ES-I3 (cell line): ENCODE data around the gene ATAD2B.

Experiments
- H3K36me3 ChIP-seq: 2 replicates; pipeline ENCODE4 v1.6.1; 2013; ENCODE audit warnings: mild to moderate bottlenecking, low read length, control low read depth, moderate library complexity; ENCODE audit not compliant: insufficient read depth
- H3K4me1 ChIP-seq: 2 replicates; pipeline ENCODE4 v1.6.1; 2013; ENCODE audit warnings: mild to moderate bottlenecking, control low read depth, low read length; ENCODE audit not compliant: insufficient read depth
- H3K9ac ChIP-seq: 2 replicates; pipeline ENCODE4 v1.6.1; 2013; ENCODE audit warnings: low read depth, mild to moderate bottlenecking, low read length, moderate library complexity
- H3K9me3 ChIP-seq: 2 replicates; pipeline ENCODE4 v1.6.1; 2013; ENCODE audit warnings: mild to moderate bottlenecking, low read length, moderate library complexity; ENCODE audit not compliant: control insufficient read depth, insufficient read depth

ATAD2B gene

GRCh38 chr2:23837871-23838270 lies 89.1 kb downstream of the ATAD2B start:
- no peak overlapping the region for H3K9ac ChIP-seq
- no peaks in the 10 kb centered on the region for H3K36me3 ChIP-seq
- H3K9me3 ChIP-seq: peaks cover 5% of the 10 kb centered on the region; the same call in 1 of the 2 replicates
- H3K4me1 ChIP-seq: no peaks in the 10 kb centered on the region

- Histone ChIP-seq H3K9ac (no peak overlapping the region), H3K36me3 (no peaks in the 10 kb centered on the region), H3K4me1 (no peaks in the 10 kb centered on the region), H3K9me3 (peaks cover 5% of the 10 kb centered on the region; the same call in 1 of the 2 replicates)
Observed at GRCh38 chr2:23836971-23837565, 89.9 kb downstream of the ATAD2B start.

- Histone ChIP-seq H3K9ac (no peak overlapping the region), H3K9me3 (peaks cover 5% of the 10 kb centered on the region; the same call in 1 of the 2 replicates), H3K4me1 (no peaks in the 10 kb centered on the region), H3K36me3 (no peaks in the 10 kb centered on the region)
Observed at GRCh38 chr2:23836505-23836904, 90.4 kb downstream of the ATAD2B start.

- H3K36me3 ChIP-seq: no peaks in the 10 kb centered on the region
Observed at GRCh38 chr2:23835988-23836387, 90.9 kb downstream of the ATAD2B start.

GRCh38 chr2:23835423-23835822 lies 91.5 kb downstream of the ATAD2B start:
- no peaks in the 10 kb centered on the region for H3K36me3 ChIP-seq
- H3K9me3 ChIP-seq: peaks cover 5% of the 10 kb centered on the region; the same call in 1 of the 2 replicates
- H3K9ac ChIP-seq: no peak overlapping the region
- H3K4me1 ChIP-seq: no peaks in the 10 kb centered on the region

More at GRCh38 chr2:23835988-23836387, 90.9 kb downstream of the ATAD2B start:
- Histone ChIP-seq H3K9ac (no peak overlapping the region), H3K9me3 (peaks cover 5% of the 10 kb centered on the region; the same call in 1 of the 2 replicates), H3K4me1 (no peaks in the 10 kb centered on the region)

GRCh38 chr2:23828986-23829385 lies 97.9 kb downstream of the ATAD2B start:
- no peaks in the 10 kb centered on the region for H3K9me3 ChIP-seq
- H3K9ac ChIP-seq: no peak overlapping the region
- no peaks in the 10 kb centered on the region for H3K36me3 ChIP-seq
- H3K4me1 ChIP-seq: no peaks in the 10 kb centered on the region

- Histone ChIP-seq H3K9ac (no peak overlapping the region), H3K4me1 (no peaks in the 10 kb centered on the region)
Observed at GRCh38 chr2:23828256-23828980, 98.5 kb downstream of the ATAD2B start.

GRCh38 chr2:23827287-23827686 lies 99.6 kb downstream of the ATAD2B start:
- H3K36me3 ChIP-seq: no peaks in the 10 kb centered on the region
- no peaks in the 10 kb centered on the region for H3K9me3 ChIP-seq
- H3K9ac ChIP-seq: no peak overlapping the region
- no peaks in the 10 kb centered on the region for H3K4me1 ChIP-seq

More at GRCh38 chr2:23828256-23828980, 98.5 kb downstream of the ATAD2B start:
- no peaks in the 10 kb centered on the region for H3K9me3 ChIP-seq
- H3K36me3 ChIP-seq: no peaks in the 10 kb centered on the region

GRCh38 chr2:23826771-23827170 lies 100.2 kb downstream of the ATAD2B start:
- no peaks in the 10 kb centered on the region for H3K4me1 ChIP-seq
- H3K9ac ChIP-seq: no peak overlapping the region
- no peaks in the 10 kb centered on the region for H3K36me3 ChIP-seq
- no peaks in the 10 kb centered on the region for H3K9me3 ChIP-seq

GRCh38 chr2:23826040-23826439 lies 100.9 kb downstream of the ATAD2B start:
- H3K9ac ChIP-seq: no peak overlapping the region

GRCh38 chr2:23824777-23825212 lies 102.1 kb downstream of the ATAD2B start:
- Histone ChIP-seq H3K4me1 (no peaks in the 10 kb centered on the region), H3K9me3 (no peaks in the 10 kb centered on the region), H3K36me3 (no peaks in the 10 kb centered on the region), H3K9ac (no peak overlapping the region)

More at GRCh38 chr2:23826040-23826439, 100.9 kb downstream of the ATAD2B start:
- no peaks in the 10 kb centered on the region for H3K4me1 ChIP-seq
- no peaks in the 10 kb centered on the region for H3K36me3 ChIP-seq
- H3K9me3 ChIP-seq: no peaks in the 10 kb centered on the region

- H3K9me3 ChIP-seq: no peaks in the 10 kb centered on the region
- H3K36me3 ChIP-seq: no peaks in the 10 kb centered on the region
- no peak overlapping the region for H3K9ac ChIP-seq
- no peaks in the 10 kb centered on the region for H3K4me1 ChIP-seq
Observed at GRCh38 chr2:23823863-23824262, 103.1 kb downstream of the ATAD2B start.

GRCh38 chr2:23814963-23815362 lies 112.0 kb downstream of the ATAD2B start:
- no peak overlapping the region for H3K9ac ChIP-seq
- no peaks in the 10 kb centered on the region for H3K9me3 ChIP-seq
- no peaks in the 10 kb centered on the region for H3K36me3 ChIP-seq
- no peaks in the 10 kb centered on the region for H3K4me1 ChIP-seq

- Histone ChIP-seq H3K36me3 (no peaks in the 10 kb centered on the region), H3K9ac (no peak overlapping the region), H3K4me1 (no peaks in the 10 kb centered on the region)
Observed at GRCh38 chr2:23813438-23813837, 113.5 kb downstream of the ATAD2B start.

GRCh38 chr2:23809150-23809549 lies 117.8 kb downstream of the ATAD2B start:
- H3K36me3 ChIP-seq: no peaks in the 10 kb centered on the region

More at GRCh38 chr2:23813438-23813837, 113.5 kb downstream of the ATAD2B start:
- no peaks in the 10 kb centered on the region for H3K9me3 ChIP-seq

More at GRCh38 chr2:23809150-23809549, 117.8 kb downstream of the ATAD2B start:
- Histone ChIP-seq H3K9me3 (no peaks in the 10 kb centered on the region), H3K4me1 (no peaks in the 10 kb centered on the region), H3K9ac (no peak overlapping the region)
